HG03095 (cell line): Measurements from ENCODE around the gene DCPS.
A peak's percentile ranks its signal among the peaks of the same experiment; 100 is the strongest.
"Not testable (repeated sequence)": the region's sequence is repeated elsewhere in the genome, so short reads cannot be mapped to it uniquely, and the experiment has no call there.

Experiments used
- ATAC-seq: cut with Tn5 transposase; IDR thresholded peaks from one replicate; pipeline ENCODE4 v1.9.1; 2021; ENCODE audit warnings: moderate library complexity; ENCODE audit not compliant: unreplicated experiment

DCPS gene, protein sequence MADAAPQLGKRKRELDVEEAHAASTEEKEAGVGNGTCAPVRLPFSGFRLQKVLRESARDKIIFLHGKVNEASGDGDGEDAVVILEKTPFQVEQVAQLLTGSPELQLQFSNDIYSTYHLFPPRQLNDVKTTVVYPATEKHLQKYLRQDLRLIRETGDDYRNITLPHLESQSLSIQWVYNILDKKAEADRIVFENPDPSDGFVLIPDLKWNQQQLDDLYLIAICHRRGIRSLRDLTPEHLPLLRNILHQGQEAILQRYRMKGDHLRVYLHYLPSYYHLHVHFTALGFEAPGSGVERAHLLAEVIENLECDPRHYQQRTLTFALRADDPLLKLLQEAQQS

DNA sequence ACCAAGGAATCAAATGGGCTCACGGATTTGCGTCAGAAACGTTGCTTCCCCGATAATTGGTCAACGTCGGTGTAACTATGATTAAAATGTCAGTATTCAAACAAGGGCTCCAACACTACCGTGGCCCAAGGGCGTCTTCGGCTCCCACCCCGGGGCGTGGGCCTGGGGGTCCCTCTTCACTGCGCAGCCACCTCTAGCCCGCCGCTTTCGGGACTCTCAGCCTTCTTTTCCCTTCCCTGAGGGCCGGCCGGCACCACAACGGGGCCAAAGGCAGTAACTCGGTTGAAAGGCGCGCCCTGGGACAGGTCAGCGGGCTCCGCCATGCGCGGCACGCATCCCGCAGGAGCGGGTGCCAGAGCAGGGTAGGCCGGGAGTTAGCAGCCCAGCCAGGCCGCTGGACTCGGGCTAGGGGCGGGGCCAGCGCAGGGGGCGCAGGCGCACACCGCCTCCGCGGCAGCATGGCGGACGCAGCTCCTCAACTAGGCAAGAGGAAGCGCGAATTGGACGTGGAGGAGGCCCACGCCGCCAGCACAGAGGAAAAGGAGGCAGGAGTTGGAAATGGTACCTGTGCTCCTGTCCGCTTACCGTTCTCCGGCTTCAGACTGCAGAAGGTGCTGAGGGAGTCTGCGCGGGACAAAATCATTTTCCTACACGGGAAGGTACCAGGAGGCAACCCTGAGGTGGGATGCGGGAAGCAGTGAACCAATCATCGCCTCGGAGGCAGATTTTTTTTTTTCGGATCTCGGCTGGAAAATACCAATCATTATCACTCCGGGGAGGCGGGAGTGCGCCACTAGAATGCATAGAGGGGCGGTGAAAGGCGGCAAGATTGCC, at the start of gene DCPS:
DCPS (plus strand) TSS at position 438 of the 834 bp plus-strand sequence; CDS start at position 459, 21 bp downstream.
- peak; percentile 90 for ATAC-seq

DNA sequence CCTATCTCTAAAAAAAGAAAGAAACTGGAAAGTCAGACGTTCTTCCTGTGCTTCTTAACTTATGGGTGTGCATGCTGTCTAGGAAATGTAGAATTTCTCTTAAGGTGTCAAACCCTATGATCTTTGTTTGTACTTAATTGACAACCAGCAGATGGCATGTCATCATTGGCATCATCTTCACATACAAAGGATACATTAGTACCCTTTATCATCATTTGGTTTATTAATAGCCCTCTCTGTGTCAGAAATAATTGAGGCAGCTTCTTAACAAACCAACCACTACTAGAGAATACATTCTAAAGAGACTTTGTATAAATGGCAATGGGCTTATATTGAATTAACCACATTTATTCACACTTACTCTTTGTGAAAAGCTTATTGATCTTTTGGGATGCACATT, 49.0 kb upstream of the DCPS start:
- ATAC-seq: no peak

DNA sequence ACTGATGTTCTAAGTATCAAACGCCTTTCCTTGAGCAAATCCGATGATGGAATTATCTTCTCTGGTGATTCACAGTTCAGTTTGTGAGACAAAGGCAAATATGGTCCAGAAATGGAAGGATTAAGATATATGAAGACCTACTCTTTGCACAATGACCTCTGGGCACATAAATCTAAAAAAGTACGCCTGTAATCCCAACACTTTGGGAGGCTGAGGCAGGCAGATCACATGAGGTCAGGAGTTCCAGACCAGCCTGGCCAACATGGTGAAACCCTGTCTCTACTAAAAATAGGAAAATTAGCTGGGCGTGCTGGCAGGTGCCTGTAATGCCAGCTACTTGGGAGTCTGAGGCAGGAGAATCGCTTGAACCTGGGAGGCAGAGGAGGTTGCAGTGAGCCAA, 48.4 kb upstream of the DCPS start:
- not testable (repeated sequence) for ATAC-seq

DNA sequence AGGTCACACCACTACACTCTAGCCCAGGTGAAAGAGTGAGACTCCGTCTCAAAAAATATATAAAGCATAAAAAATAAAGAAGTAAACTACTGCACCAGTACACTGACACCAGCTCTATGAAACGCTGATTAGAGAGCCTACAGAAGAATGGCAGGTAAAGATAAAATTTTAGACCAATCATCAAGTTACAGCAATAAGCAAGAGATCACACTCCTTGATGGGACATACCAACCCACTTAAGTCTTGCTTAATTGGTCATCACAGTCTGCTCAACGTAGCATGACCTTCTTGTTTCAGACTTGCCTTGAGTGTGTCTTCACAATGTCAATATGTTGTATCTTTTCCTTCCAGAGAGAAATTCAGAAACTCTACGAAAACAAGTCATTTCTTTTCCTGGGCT, 47.6 kb upstream of the DCPS start:
- no peak for ATAC-seq

DNA sequence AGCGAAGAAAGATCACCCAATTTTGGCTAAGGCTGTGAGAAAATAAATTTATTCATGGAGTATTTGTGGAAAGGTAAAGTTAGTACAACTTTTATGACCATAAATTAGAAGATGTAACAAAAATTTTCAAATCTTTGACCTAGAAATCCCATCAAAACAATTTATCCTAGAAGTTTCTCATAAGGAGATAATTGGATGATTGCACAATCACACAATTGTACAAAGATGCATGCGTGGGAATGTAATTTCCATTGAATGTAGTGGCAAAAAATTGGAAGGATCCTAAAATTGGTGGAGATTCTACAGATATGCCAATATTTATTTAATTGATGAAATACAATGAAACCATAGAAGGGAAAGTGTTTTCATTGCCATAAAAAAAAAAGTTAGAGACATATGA, 46.7 kb upstream of the DCPS start:
- ATAC-seq: no peak

DNA sequence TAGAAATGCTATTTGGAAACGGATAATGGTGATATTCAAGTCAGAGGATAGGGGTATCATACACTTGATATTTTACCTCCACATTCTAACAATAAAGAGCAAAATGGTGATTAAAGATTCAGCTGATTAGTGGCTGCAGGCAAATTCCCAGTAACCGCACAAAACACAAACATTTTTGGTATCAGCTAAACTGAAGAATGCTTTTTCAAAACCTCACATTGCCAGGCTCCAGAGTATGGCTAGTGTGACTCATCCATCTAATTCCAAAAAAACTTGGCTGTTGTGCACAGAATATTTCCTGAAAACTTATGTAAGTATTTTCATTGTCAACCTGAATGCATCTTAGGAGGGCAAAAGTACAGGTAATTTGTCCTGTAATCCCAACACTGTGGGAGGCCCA, 46.1 kb upstream of the DCPS start:
- no peak for ATAC-seq

DNA sequence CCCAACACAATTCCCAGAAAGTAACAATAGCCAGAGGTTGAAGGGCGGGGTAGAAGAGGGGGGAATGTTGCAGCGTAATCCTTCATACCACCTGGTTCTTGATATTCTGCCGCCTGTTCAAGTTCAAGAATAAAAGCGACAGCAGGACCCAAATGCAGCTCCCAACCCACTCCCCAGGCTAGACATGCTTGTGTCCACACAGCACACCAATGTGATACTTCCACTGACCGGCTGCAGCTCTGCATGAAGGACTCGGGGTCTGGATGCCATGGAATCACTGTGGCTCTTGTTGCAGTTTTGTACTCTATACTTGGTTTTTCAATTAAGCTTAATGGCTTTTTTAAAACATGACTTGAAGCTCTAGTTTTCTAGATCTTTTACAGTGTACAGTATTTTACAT, 41.6 kb upstream of the DCPS start:
- ATAC-seq: no peak

DNA sequence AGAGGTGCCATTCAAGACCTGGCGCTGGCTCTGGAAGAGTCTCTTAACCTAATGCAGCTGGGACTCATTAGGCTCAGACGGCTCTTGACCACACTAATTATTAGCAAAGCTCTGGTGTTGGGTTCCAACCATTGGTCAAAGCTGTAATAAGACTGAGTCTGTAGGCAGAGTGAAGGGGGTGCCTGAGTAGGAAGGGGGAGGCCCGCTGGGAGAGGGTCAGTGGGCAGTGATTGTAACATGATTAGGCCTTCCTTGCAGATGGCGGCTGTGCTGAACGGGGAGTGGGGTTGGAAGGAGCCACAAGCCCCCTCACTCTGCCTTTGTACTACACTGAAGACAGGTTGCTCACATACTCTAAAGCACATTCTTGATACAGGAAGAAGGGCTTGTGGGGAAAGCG, 40.4 kb upstream of the DCPS start:
- no peak for ATAC-seq

DNA sequence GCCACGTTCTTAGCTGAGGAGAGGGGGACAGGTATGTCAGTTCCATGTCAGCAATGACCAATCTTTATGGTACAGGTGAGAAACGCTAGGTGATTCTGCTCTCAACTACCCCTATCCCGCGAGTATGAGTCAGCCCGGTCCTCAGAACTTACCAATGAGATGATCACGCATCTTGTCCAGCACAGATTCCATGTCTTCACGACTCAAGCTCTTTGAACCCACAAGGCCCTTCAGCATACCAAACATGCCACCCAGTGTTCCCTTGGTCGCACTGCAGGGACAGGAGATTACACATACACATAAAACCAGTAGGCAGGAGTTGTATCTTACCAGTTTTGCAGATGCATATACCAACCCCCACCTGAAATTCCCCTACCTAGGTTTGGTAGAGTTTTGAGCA, 38.0 kb upstream of the DCPS start:
- no peak for ATAC-seq

DNA sequence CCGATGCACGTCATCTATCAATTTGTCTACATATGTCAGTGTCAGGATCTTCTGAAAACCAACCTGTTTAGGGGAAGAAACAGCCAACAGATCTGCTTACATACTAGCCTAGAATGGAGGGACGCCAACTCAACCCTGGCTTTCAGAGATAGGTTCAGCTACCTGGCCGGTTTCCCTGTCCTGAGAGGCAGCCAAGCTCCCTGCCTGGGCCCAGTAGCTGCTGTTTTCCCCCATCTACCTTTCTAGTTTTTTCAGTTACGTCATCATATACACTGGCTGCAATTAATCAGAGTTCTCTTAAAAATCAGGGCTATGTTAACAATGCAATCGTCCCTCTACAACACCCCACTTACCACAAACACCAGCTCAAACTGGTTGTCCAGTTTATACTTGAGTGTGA, 36.2 kb upstream of the DCPS start:
- no peak for ATAC-seq

DNA sequence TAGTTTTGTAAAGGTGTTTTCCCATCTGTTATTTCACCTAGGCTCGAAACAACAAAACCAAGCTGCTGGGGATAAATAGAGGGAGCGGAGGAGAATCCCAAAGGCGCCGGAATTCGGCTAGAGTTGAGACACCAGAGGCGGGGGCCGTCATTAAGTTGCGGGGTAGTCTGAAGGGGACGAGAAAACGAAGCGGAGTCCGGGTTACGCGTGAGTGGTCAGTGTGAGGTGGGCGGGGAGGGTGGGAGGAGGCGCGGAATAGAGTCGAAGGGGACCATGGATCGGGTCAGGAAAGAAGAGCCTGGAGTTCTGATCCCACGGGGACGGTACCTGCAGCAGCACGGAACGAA, 35.5 kb upstream of the DCPS start:
- peak; percentile 1 for ATAC-seq

DNA sequence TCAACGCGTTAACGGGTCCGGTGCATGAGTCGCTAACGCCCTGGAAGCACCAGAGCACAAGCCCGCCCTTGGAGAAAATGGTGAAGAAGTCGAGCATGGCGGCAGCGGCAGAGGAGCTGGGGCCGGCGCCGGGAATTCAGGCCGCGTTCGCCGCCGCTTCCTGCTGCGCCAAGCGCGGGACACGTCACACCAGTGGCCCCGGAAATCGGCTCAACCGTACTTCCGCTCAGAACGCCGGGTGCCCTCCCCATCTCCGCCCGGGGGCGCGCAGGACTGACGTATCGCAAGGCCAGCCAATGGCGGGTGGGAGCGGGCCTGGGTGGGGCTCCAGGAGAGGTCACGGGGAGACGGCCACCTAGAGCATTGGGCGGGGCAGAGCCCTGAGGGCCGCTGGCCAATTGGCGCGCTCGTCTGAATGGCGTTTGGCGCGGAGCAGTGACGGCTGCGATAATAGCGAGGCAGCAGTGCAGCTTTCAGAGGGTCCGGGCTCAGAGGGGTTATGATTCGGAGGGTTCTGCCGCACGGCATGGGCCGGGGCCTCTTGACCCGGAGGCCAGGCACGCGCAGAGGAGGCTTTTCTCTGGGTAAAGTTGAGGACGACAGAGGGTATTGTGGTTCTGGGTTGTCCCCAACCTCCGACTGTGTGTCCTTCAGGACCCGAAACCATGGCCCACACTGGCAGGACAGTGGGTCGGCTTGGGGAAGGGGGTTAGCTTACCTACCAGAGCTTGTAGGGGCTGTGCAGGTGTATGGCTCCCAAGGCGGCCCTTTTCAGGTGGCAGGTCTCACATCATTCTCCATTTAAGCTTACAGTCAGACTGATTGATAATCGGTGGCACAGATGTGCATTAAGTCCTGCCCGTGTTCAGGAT, 34.9 kb upstream of the DCPS start, which contains the start of the genes FOXRED1 and SRPRA:
FOXRED1 (plus strand) TSS at position 447 of the 872 bp plus-strand sequence; CDS start at position 500, 53 bp downstream.
SRPRA (minus strand) TSS at position 188 of the 872 bp plus-strand sequence; CDS start at position 97, 91 bp downstream.
- ATAC-seq: peak; percentile 99

DNA sequence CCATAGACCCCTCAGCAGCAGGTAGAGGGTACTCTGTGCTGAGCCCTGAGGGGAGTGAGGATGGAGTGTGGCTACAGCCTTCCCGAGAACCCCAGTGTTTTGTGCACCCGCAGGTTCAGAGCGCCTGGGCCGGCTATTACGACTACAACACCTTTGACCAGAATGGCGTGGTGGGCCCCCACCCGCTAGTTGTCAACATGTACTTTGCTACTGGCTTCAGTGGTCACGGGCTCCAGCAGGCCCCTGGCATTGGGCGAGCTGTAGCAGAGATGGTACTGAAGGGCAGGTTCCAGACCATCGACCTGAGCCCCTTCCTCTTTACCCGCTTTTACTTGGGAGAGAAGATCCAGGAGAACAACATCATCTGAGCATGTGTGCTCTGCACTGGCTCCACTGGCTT, 26.5 kb upstream of the DCPS start:
- ATAC-seq: no peak

DNA sequence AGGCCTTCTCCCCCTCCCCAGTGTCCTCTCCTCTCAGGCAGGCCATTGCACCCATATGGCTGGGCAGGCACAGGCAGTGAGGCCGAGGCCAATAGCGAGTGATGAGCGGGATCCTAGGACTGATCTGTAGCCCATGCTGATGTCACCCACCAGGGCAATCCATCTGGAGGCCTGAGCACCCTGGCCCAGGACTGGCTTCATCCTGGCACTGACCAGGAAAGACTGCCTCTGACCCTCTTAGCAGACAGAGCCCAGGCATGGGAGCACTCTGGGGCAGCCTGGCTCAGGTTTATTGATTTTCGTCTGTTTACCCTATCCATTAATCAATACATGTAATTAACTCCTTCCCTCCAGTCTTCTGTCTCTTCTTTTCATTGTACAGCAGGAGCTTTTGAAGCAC, 26.1 kb upstream of the DCPS start:
- no peak for ATAC-seq

DNA sequence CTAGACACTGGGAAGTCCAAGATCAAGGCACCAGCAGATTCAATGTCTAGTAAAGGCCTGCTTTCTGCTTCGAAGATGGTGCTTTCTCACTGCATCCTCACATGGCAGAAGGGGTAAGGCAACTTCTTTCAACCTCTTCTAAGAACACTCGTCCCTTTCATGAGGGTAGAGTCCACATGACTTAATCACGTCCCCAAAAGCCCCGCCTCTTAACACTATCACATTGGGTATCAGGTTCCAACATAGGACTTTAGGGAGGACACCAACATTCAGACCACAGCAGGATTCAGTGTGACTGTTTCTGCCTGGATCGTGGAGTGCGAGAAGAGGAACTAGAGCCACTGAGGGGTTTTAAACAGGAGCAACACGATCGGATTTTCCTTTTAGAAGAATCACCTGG, 24.7 kb upstream of the DCPS start:
- no peak for ATAC-seq

DNA sequence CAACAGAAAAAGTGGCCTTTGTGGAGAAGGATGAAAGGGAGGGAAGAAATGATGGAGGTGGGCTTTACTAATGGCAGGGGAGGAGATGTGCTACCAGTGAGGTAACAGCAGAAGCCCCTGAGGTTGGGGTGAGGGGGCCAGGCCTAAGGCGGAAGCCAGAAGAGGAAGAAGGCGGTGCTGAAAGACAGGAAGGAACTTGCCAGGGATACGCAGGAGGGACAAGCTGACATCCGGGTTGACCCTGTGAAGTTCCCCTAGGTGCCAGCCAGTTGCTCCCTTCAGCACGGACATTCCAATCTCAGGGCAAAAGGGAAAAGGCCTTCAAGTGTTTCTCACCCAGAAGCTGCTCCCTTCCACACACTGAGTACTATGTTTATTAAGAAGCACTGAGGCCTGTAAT, 23.3 kb upstream of the DCPS start:
- ATAC-seq: no peak

DNA sequence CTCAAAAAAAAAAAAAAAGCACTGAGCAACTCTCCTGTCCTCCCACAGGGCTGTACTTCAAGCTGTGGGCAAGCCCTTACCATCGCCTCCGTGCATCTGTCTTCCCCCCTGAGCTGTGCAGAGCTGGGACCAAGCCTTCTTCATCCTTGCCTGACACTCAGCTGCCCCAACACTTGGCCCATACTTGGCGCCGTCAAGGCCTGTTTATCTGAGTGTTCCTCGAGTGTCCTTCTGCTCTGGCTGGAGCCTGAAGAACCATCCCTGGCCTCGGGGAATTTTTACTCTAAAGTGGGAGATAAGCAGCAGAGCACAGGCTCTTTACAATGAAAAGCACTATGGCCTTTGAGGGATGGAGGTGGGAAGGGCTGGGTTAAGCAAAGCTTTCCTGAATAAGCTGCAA, 22.6 kb upstream of the DCPS start:
- ATAC-seq: no peak

DNA sequence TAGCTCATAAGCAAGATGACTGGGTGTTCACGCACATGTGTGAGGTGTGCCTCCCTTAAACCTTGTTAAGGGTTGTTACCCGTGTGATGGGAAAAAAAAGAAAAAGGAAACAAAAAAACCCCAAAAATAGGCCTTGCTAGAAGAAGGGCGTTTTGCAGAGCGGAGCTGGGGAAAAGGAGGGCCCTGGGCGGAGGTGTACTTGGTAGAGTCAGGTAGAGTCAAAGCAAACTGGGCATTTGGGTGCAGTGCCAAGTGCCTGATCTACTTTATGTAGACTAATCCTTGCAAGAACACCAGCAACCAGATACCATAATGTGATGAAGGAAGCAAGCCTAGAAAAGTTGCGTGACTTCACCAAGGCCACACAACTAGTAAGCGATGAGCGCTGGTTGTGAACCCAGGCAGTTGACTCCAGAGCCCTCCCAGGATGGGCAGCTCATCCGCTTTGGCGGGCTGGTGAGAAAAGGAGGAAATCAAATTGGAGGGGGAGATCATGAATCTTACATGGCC, 22.1 kb upstream of the DCPS start:
- no peak for ATAC-seq

DNA sequence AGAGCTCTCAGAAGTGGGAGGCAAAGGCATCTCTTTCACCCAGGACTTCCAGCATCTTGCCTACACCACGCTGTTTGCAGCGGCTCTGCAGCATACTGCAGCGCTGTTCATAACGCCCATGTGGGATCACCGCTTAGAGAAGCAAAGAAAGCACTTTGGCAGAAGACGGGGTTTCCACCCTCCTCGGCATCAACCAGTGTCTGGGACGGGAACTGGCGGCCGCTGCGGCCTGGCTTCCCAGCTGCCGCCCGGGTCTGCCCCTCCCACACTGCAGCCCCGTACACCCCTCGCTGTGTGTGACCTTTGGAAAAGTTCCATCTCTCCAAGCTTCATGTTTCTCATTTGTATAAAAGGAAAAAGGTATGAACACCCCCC, 21.5 kb upstream of the DCPS start:
- ATAC-seq: no peak

DNA sequence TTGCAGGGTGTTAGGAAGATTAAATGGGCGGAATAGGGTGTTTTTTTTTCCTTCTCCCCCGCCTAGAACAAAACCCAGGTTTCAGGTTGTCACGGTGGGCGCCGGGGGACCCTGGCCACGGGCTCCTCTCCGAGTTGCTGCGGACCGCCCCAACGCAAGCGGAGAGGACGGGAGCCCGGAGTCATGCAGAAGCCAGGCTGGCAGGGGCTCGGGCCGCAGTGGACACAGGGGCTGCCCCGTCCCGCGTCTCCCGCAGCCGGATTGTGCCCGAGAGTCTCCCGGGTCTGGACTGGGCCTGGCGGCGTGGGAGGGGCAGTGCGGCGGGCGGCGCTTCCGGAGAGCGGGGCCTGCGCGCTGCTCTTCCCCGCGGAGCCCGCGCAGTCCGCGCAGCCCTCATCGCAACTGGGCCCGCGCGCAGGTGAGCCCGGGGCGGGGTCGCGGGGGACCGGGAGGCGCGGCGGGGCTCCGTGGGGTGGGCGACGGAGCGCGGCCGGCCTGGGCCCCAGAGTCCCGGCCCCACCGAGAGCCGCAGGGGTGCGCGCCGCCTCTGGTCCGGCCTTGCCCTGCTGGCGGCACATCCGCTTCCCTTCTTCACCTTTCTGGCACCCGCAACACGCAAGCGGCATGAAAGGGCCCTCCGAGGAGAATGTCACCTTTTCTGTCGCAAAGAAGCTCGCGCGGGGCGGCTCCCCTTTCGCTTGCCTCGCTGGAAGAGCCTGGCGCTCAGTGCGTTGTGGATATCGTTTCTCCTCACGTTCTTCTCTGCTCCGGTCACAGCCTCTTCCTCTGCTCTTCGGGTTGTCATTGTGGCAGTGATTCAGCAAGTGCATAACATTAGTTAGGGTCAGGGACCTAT, 20.9 kb upstream of the DCPS start, which contains the start of gene TIRAP:
TIRAP (plus strand) TSS at position 358 of the 856 bp plus-strand sequence. CDS start 7,802 bp downstream, outside the sequence.
- peak; percentile 55 for ATAC-seq
